HCT116 (cell line): ENCODE data around the gene ZSWIM6. TPM values are rescaled to one million over a fixed set of nuclear protein-coding genes. Genes with fewer than 3 reads are reported as not detected.
A peak's percentile ranks its signal among the peaks of the same experiment; 100 is the strongest.

Source experiments
- ATAC-seq: fragments of 200-7000 bp; cut with Tn5 transposase; 2 replicates; pipeline ENCODE4 v1.9.1; 2020; ENCODE audit warnings: mild to moderate bottlenecking, moderate library complexity
- BruUV-seq: library from RNA; stranded (reverse); fragments of 400-500 nt; replicated peaks from 2 replicates; lab custom pipeline; 2021; lab: Mats Ljungman, UMichigan
- CTCF ChIA-PET: fragments of 300-600 bp; sonication (Branson Sonifier 250); formaldehyde crosslinking; loops from one replicate; lab custom pipeline; 2021; ENCODE audit warnings: antibody characterized with exemption; lab: Charles Lee
- POLR2A ChIA-PET: fragments of 300-600, 350-600 bp; sonication (Branson Sonifier 250); formaldehyde crosslinking; loops from one replicate; lab custom pipeline; 2021; ENCODE audit warnings: antibody characterized with exemption; lab: Charles Lee
- RAD21 ChIA-PET, 2 experiments: fragments of 300-600 bp; sonication (Branson Sonifier 250); formaldehyde crosslinking; loops; one replicate each; lab custom pipeline; 2023; ENCODE audit warnings: low total read pairs in 2 of 2; ENCODE audit not compliant: uncharacterized antibody in 2 of 2, unreplicated experiment in 2 of 2, low non-redundant PET in 1 of 2; lab: Charles Lee
- DNase-seq: peaks from one replicate; pipeline ENCODE4 v3.0.0-alpha.2; 2010; ENCODE audit warnings: low read depth, low spot score
- H2AFZ ChIP-seq: fragments of 200-600 bp; shearing (Covaris generic), sonication (generic); 2 replicates; pipeline ENCODE4 v1.6.1; 2017; ENCODE audit warnings: low read depth, mixed run types, mixed read lengths, antibody characterized with exemption, low read length; ENCODE audit not compliant: poor library complexity, severe bottlenecking
- H3K27ac ChIP-seq: 2 replicates; pipeline ENCODE4 v1.5.1; 2012; ENCODE audit warnings: low read depth, low read length
- H3K27me3 ChIP-seq: fragments of 200-600 bp; sonication (generic); 2 replicates; pipeline ENCODE4 v1.6.1; 2016; ENCODE audit warnings: mixed run types, low read length, mixed read lengths; ENCODE audit not compliant: insufficient read depth
- H3K36me3 ChIP-seq, 2 experiments: fragments of 200-500 bp in 1 of 2; fragments of 200-600 bp in 1 of 2; sonication (Bioruptor generic) in 1 of 2; sonication (generic) in 1 of 2; 2 replicates each; pipeline versions ENCODE4 v1.5.1 to v1.6.1; 2014 to 2016; ENCODE audit warnings: low read length in 2 of 2, inconsistent platforms in 1 of 2, mixed read lengths in 1 of 2, mixed run types in 1 of 2; ENCODE audit not compliant: insufficient read depth in 2 of 2, control insufficient read depth in 1 of 2
- H3K4me1 ChIP-seq, 2 experiments: fragments of 200-600 bp in 1 of 2; sonication (generic) in 1 of 2; 2 replicates each; pipeline versions ENCODE4 v1.5.1 to v1.6.1; 2012 to 2017; ENCODE audit warnings: low read length in 2 of 2, inconsistent platforms in 1 of 2, mild to moderate bottlenecking in 1 of 2, mixed read lengths in 1 of 2, mixed run types in 1 of 2, moderate library complexity in 1 of 2; ENCODE audit not compliant: insufficient read depth in 2 of 2, control insufficient read depth in 1 of 2
- H3K4me2 ChIP-seq: fragments of 200-600 bp; sonication (generic); 2 replicates; pipeline ENCODE4 v1.6.1; 2017; ENCODE audit warnings: mixed run types, low read length, mixed read lengths
- H3K4me3 ChIP-seq, 2 experiments: fragments of 200-600 bp in 1 of 2; sonication (generic) in 1 of 2; replicated peaks in 1 of 2; 2 replicates each; pipeline ENCODE4 v1.5.1; 2011 to 2016; ENCODE audit warnings: low read length in 2 of 2, control low read depth in 1 of 2, low read depth in 1 of 2, mild to moderate bottlenecking in 1 of 2, mixed read lengths in 1 of 2, mixed run types in 1 of 2
- H3K79me2 ChIP-seq: fragments of 200-600 bp; sonication (generic); 2 replicates; pipeline ENCODE4 v1.6.1; 2017; ENCODE audit warnings: mild to moderate bottlenecking, mixed run types, low read length, moderate library complexity, mixed read lengths; ENCODE audit not compliant: insufficient read depth
- H3K9ac ChIP-seq: fragments of 200-600 bp; sonication (generic); 2 replicates; pipeline ENCODE4 v1.6.1; 2016; ENCODE audit warnings: low read length, mixed read lengths
- H3K9me2 ChIP-seq: fragments of 200-600 bp; sonication (generic), shearing (Covaris generic); 2 replicates; pipeline ENCODE4 v1.6.1; 2017; ENCODE audit warnings: mixed run types, mild to moderate bottlenecking, moderate library complexity; ENCODE audit not compliant: insufficient read depth
- H3K9me3 ChIP-seq, 2 experiments: fragments of 200-500 bp in 1 of 2; fragments of 200-600 bp in 1 of 2; sonication (Bioruptor generic) in 1 of 2; sonication (generic) in 1 of 2; 2 replicates each; pipeline ENCODE4 v1.6.1; 2014 to 2017; ENCODE audit warnings: low read length in 2 of 2, mixed read lengths in 2 of 2, inconsistent platforms in 1 of 2, low read depth in 1 of 2, mild to moderate bottlenecking in 1 of 2, mixed run types in 1 of 2, moderate library complexity in 1 of 2; ENCODE audit not compliant: control insufficient read depth in 1 of 2, insufficient read depth in 1 of 2
- H4K20me1 ChIP-seq: fragments of 200-600 bp; sonication (generic), shearing (Covaris generic); 2 replicates; pipeline ENCODE4 v1.6.1; 2017; ENCODE audit warnings: mixed run types, mild to moderate bottlenecking, moderate library complexity; ENCODE audit not compliant: insufficient read depth
- CBX3 ChIP-seq: IDR thresholded peaks from 2 replicates; pipeline ENCODE4 v1.6.1; 2012; ENCODE audit warnings: low read depth
- CEBPB ChIP-seq: IDR thresholded peaks from 2 replicates; pipeline ENCODE4 v1.6.1; 2012; ENCODE audit warnings: low read depth
- CTCF ChIP-seq, 3 experiments: fragments of 200-600 bp in 1 of 3; sonication (generic) in 1 of 3; IDR thresholded peaks in 2 of 3; conservative IDR thresholded peaks in 1 of 3; 2 replicates each; pipeline ENCODE4 v1.5.1; 2012 to 2017; ENCODE audit warnings: low read depth in 2 of 3, low read length in 2 of 3, antibody characterized with exemption in 1 of 3, borderline replicate concordance in 1 of 3, control low read depth in 1 of 3, mild to moderate bottlenecking in 1 of 3, mixed read lengths in 1 of 3, mixed run types in 1 of 3, moderate library complexity in 1 of 3; ENCODE audit not compliant: insufficient read depth in 1 of 3
- ELF1 ChIP-seq: IDR thresholded peaks from 2 replicates; pipeline ENCODE4 v1.6.1; 2012; ENCODE audit warnings: low read depth, borderline replicate concordance
- EZH2 ChIP-seq: fragments of 200-600 bp; sonication (generic); IDR thresholded peaks from 2 replicates; pipeline ENCODE4 v1.6.1; 2017; ENCODE audit warnings: antibody characterized with exemption, mixed run types
- EZH2phosphoT487 ChIP-seq: fragments of 200-600 bp; IDR thresholded peaks from 2 replicates; pipeline ENCODE4 v1.6.1; 2018; ENCODE audit warnings: antibody characterized with exemption, borderline replicate concordance
- JUND ChIP-seq: IDR thresholded peaks from 2 replicates; pipeline ENCODE4 v1.6.1; 2012
- MAX ChIP-seq: IDR thresholded peaks from 2 replicates; pipeline ENCODE4 v1.6.1; 2012
- POLR2A ChIP-seq: IDR thresholded peaks from 2 replicates; pipeline ENCODE4 v1.7.0; 2011; ENCODE audit warnings: borderline replicate concordance; ENCODE audit not compliant: insufficient read depth, insufficient read length; ENCODE audit errors: extremely low read depth
- POLR2AphosphoS5 ChIP-seq: IDR thresholded peaks from 2 replicates; pipeline ENCODE4 v1.6.1; 2011; ENCODE audit warnings: mild to moderate bottlenecking, low read depth, low read length, moderate library complexity
- SP1 ChIP-seq: IDR thresholded peaks from 2 replicates; pipeline ENCODE4 v1.6.1; 2012; ENCODE audit warnings: low read depth
- SRF ChIP-seq: IDR thresholded peaks from 2 replicates; pipeline ENCODE4 v1.6.1; 2012; ENCODE audit warnings: low read depth
- TCF7L2 ChIP-seq: IDR thresholded peaks from 2 replicates; pipeline ENCODE4 v1.7.0; 2011; ENCODE audit warnings: borderline replicate concordance, inconsistent platforms; ENCODE audit not compliant: insufficient read depth, insufficient read length; ENCODE audit errors: extremely low read depth
- YY1 ChIP-seq: IDR thresholded peaks from 2 replicates; pipeline ENCODE4 v1.6.1; 2011; ENCODE audit warnings: low read length, low read depth, moderate library complexity, mild to moderate bottlenecking; ENCODE audit not compliant: insufficient replicate concordance; ENCODE audit errors: extremely low read depth
- ZFX ChIP-seq: fragments of 450-650 bp; IDR thresholded peaks from 2 replicates; pipeline ENCODE4 v1.6.1; 2017
- ZNF274 ChIP-seq: fragments of 200-500 bp; sonication (Bioruptor generic); IDR thresholded peaks from 2 replicates; pipeline ENCODE4 v1.6.1; 2014; ENCODE audit warnings: mild to moderate bottlenecking, low read depth, low read length, inconsistent platforms
- intact Hi-C: fragments of 100-400 bp; cut with micrococcal nuclease; formaldehyde crosslinking; loops from 2 replicates; pipeline ENCODE4 v1.10.0; 2022
- total RNA-seq: library from RNA; stranded (reverse); gene quantifications from one replicate; pipeline ENCODE4 v1.2.1, GENCODE V29; 2021; ENCODE audit not compliant: unreplicated experiment

ZSWIM6 gene
- total RNA-seq, 1 experiment from 2014 or later: 7.4 TPM

- H3K27me3 ChIP-seq: no peaks in the 10 kb centered on the region
- TF ChIP-seq CTCF (IDR thresholded peaks at IDR 0.05 in 2 of 3, conservative IDR thresholded peaks at IDR 0.05 in 1 of 3; ENCODE audit: borderline replicate concordance in 1 of 3, insufficient read depth in 1 of 3, low read depth in 2 of 3, low read length in 2 of 3): peak in 2 of 3 experiments; percentile 20 to 26; a peak in 2 of 6 replicates
- no peak for TF ChIP-seq CBX3
- TF ChIP-seq YY1: no peak
- no peak overlapping the region for H3K4me3 ChIP-seq
- no peak overlapping the region for H3K9ac ChIP-seq
- ChIA-PET CTCF (no interaction called here), POLR2A (no interaction called here), RAD21 (no interaction called here)
- H2AFZ ChIP-seq: no peak overlapping the region
- no peak overlapping the region for H3K27ac ChIP-seq
- no peaks in the 10 kb centered on the region for H3K36me3 ChIP-seq
- H3K4me2 ChIP-seq: no peak overlapping the region
- DNase-seq: no peak
- H3K79me2 ChIP-seq: no peaks in the 10 kb centered on the region
- H4K20me1 ChIP-seq: no peaks in the 10 kb centered on the region
- no TSS peak for BruUV-seq
- no peaks in the 10 kb centered on the region for H3K9me2 ChIP-seq
- peak; percentile 46; the same call in 1 of the 2 replicates for ATAC-seq
- H3K4me1 ChIP-seq: no peaks in the 10 kb centered on the region
- intact Hi-C loops: no loop called here
- no peaks in the 10 kb centered on the region for H3K9me3 ChIP-seq
Observed at GRCh38 chr5:61289241-61289640, 42.8 kb upstream of the ZSWIM6 start.

- H3K9me2 ChIP-seq: no peaks in the 10 kb centered on the region
- no peaks in the 10 kb centered on the region for H3K9me3 ChIP-seq
- no peaks in the 10 kb centered on the region for H3K4me1 ChIP-seq
- H3K36me3 ChIP-seq: no peaks in the 10 kb centered on the region
- intact Hi-C loops: no loop called here
- ChIA-PET RAD21 (no interaction called here), CTCF (no interaction called here), POLR2A (no interaction called here)
- H3K27me3 ChIP-seq: no peaks in the 10 kb centered on the region
- no TSS peak for BruUV-seq
- H3K79me2 ChIP-seq: no peaks in the 10 kb centered on the region
- DNase-seq (no peak), ATAC-seq (peak; percentile 22; the same call in 1 of the 2 replicates)
- no peak overlapping the region for H3K27ac ChIP-seq
- H4K20me1 ChIP-seq: no peaks in the 10 kb centered on the region
- H3K9ac ChIP-seq: no peak overlapping the region
- no peak overlapping the region for H3K4me3 ChIP-seq
- no peak overlapping the region for H3K4me2 ChIP-seq
- no peak overlapping the region for H2AFZ ChIP-seq
- no peak for TF ChIP-seq MAX
- TF ChIP-seq SRF: no peak
- TF ChIP-seq TCF7L2: no peak
- no peak for TF ChIP-seq ZFX
- TF ChIP-seq EZH2: no peak
- no peak for TF ChIP-seq EZH2phosphoT487
- no peak for TF ChIP-seq CTCF (IDR thresholded peaks at IDR 0.05 in 2 of 3, conservative IDR thresholded peaks at IDR 0.05 in 1 of 3; ENCODE audit: borderline replicate concordance in 1 of 3, insufficient read depth in 1 of 3, low read depth in 2 of 3, low read length in 2 of 3)
- no peak for TF ChIP-seq POLR2A
- TF ChIP-seq ELF1: no peak
- no peak for TF ChIP-seq POLR2AphosphoS5
- no peak for TF ChIP-seq CBX3
- TF ChIP-seq SP1: no peak
- no peak for TF ChIP-seq ZNF274
- no peak for TF ChIP-seq JUND
- TF ChIP-seq CEBPB: no peak
Observed at GRCh38 chr5:61289669-61290306, 42.3 kb upstream of the ZSWIM6 start.
